Measurements from ENCODE around the gene TVP23A.

Gene TVP23A

GRCh38 chr16:10839279-10839666 is 20.7 kb upstream of the TVP23A start:
- no peak for DNase-seq (ENCODE audit: low read depth)
- no peak overlapping the region for H3K4me3 ChIP-seq (ENCODE audit: low read depth, low read length)
- TF ChIP-seq MYC (IDR thresholded peaks at IDR 0.05; ENCODE audit: low read depth, low read length) (no peak), MAX (IDR thresholded peaks at IDR 0.05; ENCODE audit: low read depth, low read length) (no peak), POLR2A (IDR thresholded peaks at IDR 0.05; ENCODE audit: extremely low read depth, insufficient read length) (no peak), CTCF (IDR thresholded peaks at IDR 0.05; ENCODE audit: low read depth, low read length) (no peak)

GRCh38 chr16:10838621-10839278 is 20.2 kb upstream of the TVP23A start:
- TF ChIP-seq MYC (IDR thresholded peaks at IDR 0.05; ENCODE audit: low read depth, low read length), result no peak
- no peak for TF ChIP-seq CTCF (IDR thresholded peaks at IDR 0.05; ENCODE audit: low read depth, low read length)
- no peak for TF ChIP-seq MAX (IDR thresholded peaks at IDR 0.05; ENCODE audit: low read depth, low read length)
- no peak for DNase-seq (ENCODE audit: low read depth)
- no peak overlapping the region for H3K4me3 ChIP-seq (ENCODE audit: low read depth, low read length)

GRCh38 chr16:10836174-10836853 is 17.7 kb upstream of the TVP23A start:
- H3K4me3 ChIP-seq (ENCODE audit: low read depth, low read length), result no peak overlapping the region
- DNase-seq (ENCODE audit: low read depth), result no peak
- TF ChIP-seq MYC (IDR thresholded peaks at IDR 0.05; ENCODE audit: low read depth, low read length) (no peak), CTCF (IDR thresholded peaks at IDR 0.05; ENCODE audit: low read depth, low read length) (no peak), MAX (IDR thresholded peaks at IDR 0.05; ENCODE audit: low read depth, low read length) (no peak), POLR2A (IDR thresholded peaks at IDR 0.05; ENCODE audit: extremely low read depth, insufficient read length) (no peak)

- no peak overlapping the region for H3K4me3 ChIP-seq (ENCODE audit: low read depth, low read length)
- no peak for DNase-seq (ENCODE audit: low read depth)
- TF ChIP-seq MYC (IDR thresholded peaks at IDR 0.05; ENCODE audit: low read depth, low read length) (no peak), POLR2A (IDR thresholded peaks at IDR 0.05; ENCODE audit: extremely low read depth, insufficient read length) (no peak), CTCF (IDR thresholded peaks at IDR 0.05; ENCODE audit: low read depth, low read length) (no peak), MAX (IDR thresholded peaks at IDR 0.05; ENCODE audit: low read depth, low read length) (no peak)
Observed at GRCh38 chr16:10835281-10835931, 16.8 kb upstream of the TVP23A start.

- TF ChIP-seq CTCF (IDR thresholded peaks at IDR 0.05; ENCODE audit: low read depth, low read length) (no peak), POLR2A (IDR thresholded peaks at IDR 0.05; ENCODE audit: extremely low read depth, insufficient read length) (no peak), MYC (IDR thresholded peaks at IDR 0.05; ENCODE audit: low read depth, low read length) (no peak), MAX (IDR thresholded peaks at IDR 0.05; ENCODE audit: low read depth, low read length) (no peak)
- no peak for DNase-seq (ENCODE audit: low read depth)
- no peak overlapping the region for H3K4me3 ChIP-seq (ENCODE audit: low read depth, low read length)
Observed at GRCh38 chr16:10834766-10835165, 16.2 kb upstream of the TVP23A start.

Measured in NB4 (cell line).